PC-9 (cell line): ENCODE results near the gene PDP2. TPM values are rescaled to one million over a fixed set of nuclear protein-coding genes. Genes with fewer than 3 reads are reported as not detected.

ENCODE experiments used
- BruUV-seq: library from RNA; stranded (reverse); fragments of 400-500 nt; replicated peaks from 2 replicates; lab custom pipeline; 2021; lab: Mats Ljungman, UMichigan
- CTCF ChIA-PET: fragments of 300-600 bp; sonication (Branson Sonifier 250); formaldehyde crosslinking; loops from one replicate; lab custom pipeline; 2022; ENCODE audit warnings: antibody characterized with exemption; lab: Charles Lee
- POLR2A ChIA-PET: fragments of 300-600 bp; sonication (Branson Sonifier 250); formaldehyde crosslinking; loops from one replicate; lab custom pipeline; 2022; ENCODE audit warnings: antibody characterized with exemption; ENCODE audit not compliant: unreplicated experiment; lab: Charles Lee
- DNase-seq, 2 experiments: peaks; one replicate each; pipeline versions ENCODE4 v3.0.0 to v3.0.0-alpha.2; 2015 to 2022; ENCODE audit warnings: mixed read lengths in 1 of 2
- H2AFZ ChIP-seq: fragments of 200-600 bp; sonication (generic); 2 replicates; pipeline ENCODE4 v1.8.1; 2017; ENCODE audit warnings: antibody characterized with exemption
- H3F3A ChIP-seq: fragments of 200-600 bp; sonication (generic); 2 replicates; pipeline ENCODE4 v1.8.1; 2017; ENCODE audit warnings: antibody characterized with exemption, mild to moderate bottlenecking, low read depth; ENCODE audit not compliant: insufficient read depth
- H3K27ac ChIP-seq: fragments of 200-600 bp; sonication (generic); 2 replicates; pipeline ENCODE4 v1.6.1; 2016; ENCODE audit warnings: mixed run types
- H3K27me3 ChIP-seq: fragments of 200-600 bp; sonication (generic); 2 replicates; pipeline ENCODE4 v1.6.1; 2016; ENCODE audit warnings: low read depth, mixed run types; ENCODE audit not compliant: insufficient read depth
- H3K36me3 ChIP-seq: fragments of 200-600 bp; sonication (generic); 2 replicates; pipeline ENCODE4 v1.6.1; 2016; ENCODE audit warnings: low read depth, mixed run types
- H3K4me1 ChIP-seq: fragments of 200-600 bp; sonication (generic); replicated peaks from 2 replicates; pipeline ENCODE4 v1.6.1; 2016; ENCODE audit warnings: mixed run types; ENCODE audit not compliant: insufficient read depth
- H3K4me2 ChIP-seq: fragments of 200-600 bp; sonication (generic); 2 replicates; pipeline ENCODE4 v1.6.1; 2017; ENCODE audit warnings: mixed run types
- H3K4me3 ChIP-seq: fragments of 200-600 bp; sonication (generic); 2 replicates; pipeline ENCODE4 v1.6.1; 2016; ENCODE audit warnings: mixed run types
- H3K79me2 ChIP-seq: fragments of 200-600 bp; sonication (generic); 2 replicates; pipeline ENCODE4 v1.6.1; 2017; ENCODE audit warnings: low read depth, mixed run types
- H3K9me2 ChIP-seq: fragments of 200-600 bp; sonication (generic); 2 replicates; pipeline ENCODE4 v1.8.1; 2017; ENCODE audit warnings: mild to moderate bottlenecking; ENCODE audit not compliant: insufficient read depth
- H3K9me3 ChIP-seq: fragments of 200-600 bp; sonication (generic); 2 replicates; pipeline ENCODE4 v1.8.1; 2016; ENCODE audit warnings: low read depth; ENCODE audit not compliant: insufficient read depth
- H4K20me1 ChIP-seq: fragments of 200-600 bp; sonication (generic); 2 replicates; pipeline ENCODE4 v1.8.1; 2017; ENCODE audit not compliant: insufficient read depth
- CTCF ChIP-seq: fragments of 200-600 bp; sonication (generic); conservative IDR thresholded peaks from 2 replicates; pipeline ENCODE4 v1.6.1; 2017; ENCODE audit warnings: mixed run types, antibody characterized with exemption, mild to moderate bottlenecking, moderate library complexity
- EZH2 ChIP-seq: fragments of 200-600 bp; sonication (generic); IDR thresholded peaks from 2 replicates; pipeline ENCODE4 v1.8.0; 2017; ENCODE audit warnings: antibody characterized with exemption, low read depth
- intact Hi-C: fragments of 100-400 bp; cut with micrococcal nuclease; formaldehyde crosslinking; loops from one replicate; pipeline ENCODE4 v1.10.0; 2022; ENCODE audit not compliant: unreplicated experiment
- total RNA-seq: library from RNA; stranded (reverse); gene quantifications from 2 replicates; pipeline ENCODE4 v1.2.3, GENCODE V29; 2021

The PDP2 gene
- total RNA-seq, 1 experiment from 2014 or later: 21.6 TPM

GRCh38 chr16:66834746-66835145, 45.6 kb upstream of the PDP2 start:
- intact Hi-C loops: no loop called here
- H3K27ac ChIP-seq: no peak overlapping the region
- POLR2A ChIA-PET: interaction anchor here (0.7 kb wide), 1 partner anchor 556 kb away, joined by 4 read pairs; no protein-coding TSS in a partner anchor

GRCh38 chr16:66840883-66841282, 39.4 kb upstream of the PDP2 start:
- Histone ChIP-seq H3K79me2 (no peaks in the 10 kb centered on the region), H3K27me3 (no peaks in the 10 kb centered on the region), H4K20me1 (no peaks in the 10 kb centered on the region), H3K9me3 (no peaks in the 10 kb centered on the region), H3K9me2 (no peaks in the 10 kb centered on the region), H3K4me2 (no peak overlapping the region), H2AFZ (no peak overlapping the region), H3F3A (no peaks in the 10 kb centered on the region), H3K4me1 (0 out of 2 replicates have a peak, but pooled peaks cover 4% of the 10 kb centered on the region), H3K36me3 (no peaks in the 10 kb centered on the region), H3K27ac (no peak overlapping the region), H3K4me3 (no peak overlapping the region)
- DNase-seq: no peak
- TF ChIP-seq CTCF (no peak), EZH2 (no peak)
- BruUV-seq: no TSS peak
- intact Hi-C loops: no loop called here
- ChIA-PET CTCF (no interaction called here), POLR2A (no interaction called here)

More at GRCh38 chr16:66834746-66835145, 45.6 kb upstream of the PDP2 start:
- peaks cover 6% of the 10 kb centered on the region for H3K79me2 ChIP-seq
- TF ChIP-seq CTCF (no peak), EZH2 (no peak)
- H3K4me2 ChIP-seq: no peak overlapping the region
- H3K9me3 ChIP-seq: no peaks in the 10 kb centered on the region
- no peak overlapping the region for H2AFZ ChIP-seq
- H3K27me3 ChIP-seq: no peaks in the 10 kb centered on the region
- H3K4me3 ChIP-seq: no peak overlapping the region
- CTCF ChIA-PET: interaction anchor here (0.5 to 1.7 kb wide), 3 partner anchors 34 to 46 kb away, joined by 3 to 10 read pairs (median 10); partner anchors contain the start of gene PDP2
- H4K20me1 ChIP-seq: no peaks in the 10 kb centered on the region
- H3K36me3 ChIP-seq: no peaks in the 10 kb centered on the region
- DNase-seq: no peak
- H3K9me2 ChIP-seq: no peaks in the 10 kb centered on the region
- peaks cover 28% of the 10 kb centered on the region for H3F3A ChIP-seq
- no TSS peak for BruUV-seq
- peaks cover 27% of the 10 kb centered on the region for H3K4me1 ChIP-seq

- H3K4me2 ChIP-seq: no peak overlapping the region
- no peaks in the 10 kb centered on the region for H3F3A ChIP-seq
- no TSS peak for BruUV-seq
- no peaks in the 10 kb centered on the region for H4K20me1 ChIP-seq
- no peak overlapping the region for H2AFZ ChIP-seq
- DNase-seq: no peak
- no peaks in the 10 kb centered on the region for H3K36me3 ChIP-seq
- ChIA-PET CTCF (no interaction called here), POLR2A (no interaction called here)
- H3K9me2 ChIP-seq: no peaks in the 10 kb centered on the region
- H3K4me3 ChIP-seq: no peak overlapping the region
- intact Hi-C loops: no loop called here
- H3K27ac ChIP-seq: no peak overlapping the region
- 0 out of 2 replicates have a peak, but pooled peaks cover 6% of the 10 kb centered on the region for H3K4me1 ChIP-seq
- H3K9me3 ChIP-seq: no peaks in the 10 kb centered on the region
- no peaks in the 10 kb centered on the region for H3K79me2 ChIP-seq
- no peaks in the 10 kb centered on the region for H3K27me3 ChIP-seq
- no peak for TF ChIP-seq EZH2
These were observed 38.9 kb upstream of the PDP2 start for GRCh38 chr16:66841366-66841765.

GRCh38 chr16:66842765-66843164, 37.5 kb upstream of the PDP2 start:
- Histone ChIP-seq H3F3A (no peaks in the 10 kb centered on the region), H3K9me3 (no peaks in the 10 kb centered on the region), H3K4me2 (no peak overlapping the region), H4K20me1 (no peaks in the 10 kb centered on the region), H3K36me3 (no peaks in the 10 kb centered on the region), H3K79me2 (no peaks in the 10 kb centered on the region), H2AFZ (no peak overlapping the region), H3K27me3 (no peaks in the 10 kb centered on the region), H3K4me3 (no peak overlapping the region), H3K4me1 (0 out of 2 replicates have a peak, but pooled peaks cover 6% of the 10 kb centered on the region), H3K9me2 (no peaks in the 10 kb centered on the region), H3K27ac (no peak overlapping the region)
- BruUV-seq: no TSS peak
- TF ChIP-seq CTCF: no peak
- TF ChIP-seq EZH2: no peak
- intact Hi-C loops: no loop called here
- CTCF ChIA-PET: no interaction called here
- no peak for DNase-seq
- POLR2A ChIA-PET: no interaction called here
